Neural progenitor cell (in vitro differentiated cells): ENCODE results near the gene GNPTAB.

Experiments used
- EZH2 ChIP-seq: fragments of 200-600 bp; sonication (generic); IDR thresholded peaks from 2 replicates; pipeline ENCODE4 v1.6.1; 2017; ENCODE audit warnings: antibody characterized with exemption, mild to moderate bottlenecking, moderate library complexity
- EZH2phosphoT487 ChIP-seq: fragments of 200-600 bp; sonication (generic); IDR thresholded peaks from 2 replicates; pipeline ENCODE4 v1.6.1; 2017; ENCODE audit warnings: antibody characterized with exemption
- TF ChIP-seq, protein P1 (sequence below): fragments of 200-600 bp; sonication (generic); IDR thresholded peaks from 2 replicates; pipeline ENCODE4 v1.5.1; 2017; ENCODE audit warnings: antibody characterized with exemption, mild to moderate bottlenecking

- TF ChIP-seq, protein P1, sequence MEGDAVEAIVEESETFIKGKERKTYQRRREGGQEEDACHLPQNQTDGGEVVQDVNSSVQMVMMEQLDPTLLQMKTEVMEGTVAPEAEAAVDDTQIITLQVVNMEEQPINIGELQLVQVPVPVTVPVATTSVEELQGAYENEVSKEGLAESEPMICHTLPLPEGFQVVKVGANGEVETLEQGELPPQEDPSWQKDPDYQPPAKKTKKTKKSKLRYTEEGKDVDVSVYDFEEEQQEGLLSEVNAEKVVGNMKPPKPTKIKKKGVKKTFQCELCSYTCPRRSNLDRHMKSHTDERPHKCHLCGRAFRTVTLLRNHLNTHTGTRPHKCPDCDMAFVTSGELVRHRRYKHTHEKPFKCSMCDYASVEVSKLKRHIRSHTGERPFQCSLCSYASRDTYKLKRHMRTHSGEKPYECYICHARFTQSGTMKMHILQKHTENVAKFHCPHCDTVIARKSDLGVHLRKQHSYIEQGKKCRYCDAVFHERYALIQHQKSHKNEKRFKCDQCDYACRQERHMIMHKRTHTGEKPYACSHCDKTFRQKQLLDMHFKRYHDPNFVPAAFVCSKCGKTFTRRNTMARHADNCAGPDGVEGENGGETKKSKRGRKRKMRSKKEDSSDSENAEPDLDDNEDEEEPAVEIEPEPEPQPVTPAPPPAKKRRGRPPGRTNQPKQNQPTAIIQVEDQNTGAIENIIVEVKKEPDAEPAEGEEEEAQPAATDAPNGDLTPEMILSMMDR = no peak
- TF ChIP-seq EZH2 (no peak), EZH2phosphoT487 (no peak)
Observed at GRCh38 chr12:101703487-101703886, 127.3 kb downstream of the GNPTAB start.
